Epithelial cell of esophagus (primary cell): Measurements from ENCODE around the gene KAZN.

ENCODE experiments used
- DNase-seq: peaks from one replicate; pipeline ENCODE4 v3.0.0; 2010; ENCODE audit warnings: low read depth
- H3K4me3 ChIP-seq: 2 replicates; pipeline ENCODE4 v1.5.1; 2011; ENCODE audit warnings: mild to moderate bottlenecking, low read length, control low read depth
- TF ChIP-seq, protein P1 (sequence below): IDR thresholded peaks from 2 replicates; pipeline ENCODE4 v1.5.1; 2011; ENCODE audit warnings: low read depth, mild to moderate bottlenecking, low read length, control low read depth, inconsistent platforms; ENCODE audit not compliant: insufficient read depth; ENCODE audit errors: missing control alignments

KAZN gene

DNA sequence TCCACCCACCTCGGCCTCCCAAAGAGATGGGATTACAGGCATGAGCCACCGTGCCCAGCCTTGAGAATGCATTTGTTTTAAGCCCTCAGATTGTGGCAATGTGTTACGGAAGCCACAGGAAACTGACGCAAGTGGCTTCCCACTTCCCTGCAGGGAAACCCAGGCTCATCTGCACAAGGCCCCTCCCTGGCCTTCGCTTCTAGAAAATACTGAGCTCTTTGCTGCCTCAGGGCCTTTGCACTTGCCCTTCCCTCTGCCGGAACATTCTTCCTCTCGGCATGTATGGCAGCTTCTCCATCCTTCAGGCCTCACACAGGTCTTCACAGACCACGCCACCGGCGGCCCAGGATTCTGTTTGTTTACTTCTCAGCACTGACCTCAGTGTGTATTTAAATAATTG is 418.0 kb downstream of the KAZN start:
- no peak for DNase-seq
- TF ChIP-seq, protein P1, sequence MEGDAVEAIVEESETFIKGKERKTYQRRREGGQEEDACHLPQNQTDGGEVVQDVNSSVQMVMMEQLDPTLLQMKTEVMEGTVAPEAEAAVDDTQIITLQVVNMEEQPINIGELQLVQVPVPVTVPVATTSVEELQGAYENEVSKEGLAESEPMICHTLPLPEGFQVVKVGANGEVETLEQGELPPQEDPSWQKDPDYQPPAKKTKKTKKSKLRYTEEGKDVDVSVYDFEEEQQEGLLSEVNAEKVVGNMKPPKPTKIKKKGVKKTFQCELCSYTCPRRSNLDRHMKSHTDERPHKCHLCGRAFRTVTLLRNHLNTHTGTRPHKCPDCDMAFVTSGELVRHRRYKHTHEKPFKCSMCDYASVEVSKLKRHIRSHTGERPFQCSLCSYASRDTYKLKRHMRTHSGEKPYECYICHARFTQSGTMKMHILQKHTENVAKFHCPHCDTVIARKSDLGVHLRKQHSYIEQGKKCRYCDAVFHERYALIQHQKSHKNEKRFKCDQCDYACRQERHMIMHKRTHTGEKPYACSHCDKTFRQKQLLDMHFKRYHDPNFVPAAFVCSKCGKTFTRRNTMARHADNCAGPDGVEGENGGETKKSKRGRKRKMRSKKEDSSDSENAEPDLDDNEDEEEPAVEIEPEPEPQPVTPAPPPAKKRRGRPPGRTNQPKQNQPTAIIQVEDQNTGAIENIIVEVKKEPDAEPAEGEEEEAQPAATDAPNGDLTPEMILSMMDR, result no peak
- no peak overlapping the region for H3K4me3 ChIP-seq

DNA sequence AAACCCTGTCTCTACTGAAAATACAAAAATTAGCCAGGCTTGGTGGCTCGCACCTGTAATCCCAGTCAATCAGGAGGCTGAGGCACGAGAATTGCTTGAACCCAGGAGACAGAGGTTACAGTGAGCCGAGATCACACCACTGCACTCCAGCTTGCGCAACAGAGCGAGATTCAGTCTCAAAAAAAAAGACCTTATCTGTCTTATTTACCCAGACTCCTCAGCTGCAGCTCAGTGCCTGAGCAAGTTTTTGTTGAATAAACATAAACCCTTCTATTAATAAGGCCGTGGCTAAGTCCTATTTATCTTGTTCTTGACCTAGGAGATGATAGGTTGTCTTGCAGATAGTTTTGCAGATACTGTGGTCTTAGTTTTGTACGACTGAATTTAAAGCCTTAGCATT is 418.6 kb downstream of the KAZN start:
- no peak overlapping the region for H3K4me3 ChIP-seq
- TF ChIP-seq, protein P1, result no peak

DNA sequence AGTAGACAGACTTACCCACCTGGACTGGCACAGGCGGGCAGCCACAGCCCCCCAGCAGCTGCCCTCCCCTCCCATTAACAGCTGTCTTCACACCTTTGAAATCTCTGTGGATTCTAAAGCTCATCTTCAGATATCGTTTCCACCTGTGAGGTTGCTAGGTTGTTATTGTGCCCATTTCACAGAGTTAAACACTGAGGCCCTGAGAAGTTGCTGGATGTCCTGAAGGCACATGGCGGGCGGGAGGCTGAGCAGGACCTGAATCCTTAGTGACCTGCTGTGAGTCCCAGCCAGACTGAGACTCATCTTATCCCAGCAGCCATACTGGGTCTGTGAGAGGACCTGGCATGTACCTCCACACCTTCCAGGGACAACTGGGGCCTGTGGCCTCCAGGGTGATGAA is 420.3 kb downstream of the KAZN start:
- TF ChIP-seq, protein P1, result no peak
- H3K4me3 ChIP-seq, result no peak overlapping the region

More for the DNA sequence above, 418.6 kb downstream of the KAZN start:
- no peak for DNase-seq

DNA sequence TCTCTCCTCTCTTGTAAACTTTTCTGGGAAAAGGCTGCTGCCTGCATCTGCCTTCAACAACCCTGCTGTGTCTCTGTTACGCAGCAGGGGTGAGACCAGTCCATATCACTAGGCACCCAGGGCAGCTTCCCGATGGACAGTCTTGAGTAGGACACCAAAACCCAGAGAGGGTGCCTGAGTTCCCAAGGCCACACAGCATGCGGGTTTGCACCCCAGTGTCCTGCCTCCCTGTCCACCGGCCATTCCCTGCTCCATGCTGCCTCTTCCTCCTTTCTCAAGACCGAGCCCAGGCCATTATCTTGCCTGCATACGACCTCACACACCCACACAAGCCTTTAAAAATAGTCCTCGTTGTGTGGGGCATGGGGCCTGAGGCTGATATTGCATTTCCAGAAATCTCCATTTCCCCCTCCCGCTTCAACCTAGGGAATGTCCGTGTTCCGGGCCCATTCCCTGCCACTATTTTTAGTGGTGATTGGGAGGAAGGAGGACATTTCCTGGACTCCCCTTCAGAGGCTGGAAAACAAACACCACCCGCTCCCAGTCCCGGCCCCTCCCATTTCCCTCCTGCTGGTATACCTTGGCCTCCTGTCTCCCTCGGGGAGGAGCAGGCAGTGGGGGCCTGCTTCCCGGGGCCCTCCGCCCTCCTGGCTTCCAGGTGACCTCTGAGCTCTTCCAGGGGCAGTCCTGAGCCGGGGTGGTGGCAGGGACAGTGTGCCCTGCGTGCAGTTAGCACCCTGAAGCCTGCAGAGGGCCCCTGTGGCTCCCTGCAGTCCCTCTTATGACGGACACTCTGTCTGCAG is 422.7 kb downstream of the KAZN start:
- H3K4me3 ChIP-seq, result no peak overlapping the region
- no peak for DNase-seq
- TF ChIP-seq, protein P1, result no peak

More for the DNA sequence above, 420.3 kb downstream of the KAZN start:
- no peak for DNase-seq

DNA sequence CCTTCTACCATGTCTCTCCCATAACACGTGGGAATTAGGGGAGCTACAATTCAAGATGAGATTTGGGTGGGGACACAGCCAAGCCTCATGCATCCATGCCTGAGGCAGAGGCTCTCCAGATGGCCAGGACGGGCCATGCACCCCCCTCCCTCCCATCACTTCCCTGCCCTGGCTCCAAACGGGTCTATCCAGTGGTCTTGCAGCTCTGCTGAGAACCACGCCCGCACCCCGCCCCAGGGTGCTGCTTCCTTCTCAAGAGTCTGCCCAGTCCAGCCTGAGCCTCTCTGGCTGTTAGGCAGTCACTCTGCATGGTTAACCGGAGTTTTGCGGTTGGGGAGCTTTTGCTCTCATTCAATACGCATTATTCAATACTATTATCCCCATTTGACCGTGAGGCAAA is 423.6 kb downstream of the KAZN start:
- DNase-seq, result peak; percentile 43
- H3K4me3 ChIP-seq, result no peak overlapping the region
- TF ChIP-seq, protein P1, result no peak

DNA sequence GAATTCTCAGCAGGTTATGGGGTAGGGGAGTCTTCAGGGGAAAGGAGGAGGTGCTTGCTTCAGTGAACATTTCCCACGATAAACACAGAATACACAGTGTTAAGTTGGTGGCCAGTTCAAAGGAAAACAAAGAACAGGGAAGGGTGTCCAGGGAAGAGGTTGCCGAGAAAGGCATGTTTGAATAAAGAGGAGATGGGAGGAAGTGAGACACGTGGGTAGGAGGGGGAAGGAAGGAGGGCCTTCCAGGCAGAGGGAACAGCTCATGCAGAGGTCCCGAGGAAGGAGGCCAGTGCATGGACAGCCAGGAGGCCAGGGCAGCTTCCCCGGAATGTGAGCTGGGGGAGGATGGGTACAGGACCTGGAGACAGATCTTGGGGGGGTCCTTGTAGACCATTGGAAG is 424.7 kb downstream of the KAZN start:
- H3K4me3 ChIP-seq, result no peak overlapping the region
- no peak for DNase-seq
- TF ChIP-seq, protein P1, result no peak

DNA sequence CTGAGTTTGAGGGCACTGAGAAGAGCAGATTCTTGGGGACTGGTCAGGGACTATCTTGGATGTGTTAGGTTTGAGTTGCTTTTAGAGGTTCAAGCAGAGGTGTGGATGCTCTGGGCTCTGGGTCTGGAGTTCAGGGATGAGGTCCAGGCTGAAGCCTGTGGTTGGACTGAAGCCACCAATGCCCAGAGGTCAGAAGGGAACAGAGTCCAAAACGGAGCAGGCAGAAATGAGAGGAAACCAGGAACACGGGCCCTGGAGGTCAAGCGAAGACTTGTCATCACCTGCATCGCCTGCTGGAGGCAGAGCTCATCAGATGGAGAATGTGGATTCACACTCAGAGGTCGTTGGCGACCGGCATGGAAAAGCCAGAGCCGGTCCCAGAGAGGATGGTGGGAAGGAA is 425.5 kb downstream of the KAZN start:
- TF ChIP-seq, protein P1, result no peak

More for the DNA sequence above, 425.5 kb downstream of the KAZN start:
- no peak for DNase-seq
- H3K4me3 ChIP-seq, result no peak overlapping the region
